IPS-11a (cell line): Measurements from ENCODE around the gene XAF1.
"Not testable (repeated sequence)": the region's sequence is repeated elsewhere in the genome, so short reads cannot be mapped to it uniquely, and the experiment has no call there.

Source experiments
- H3K4me3 ChIP-seq: one replicate; pipeline ENCODE4 v1.5.1; 2013; ENCODE audit warnings: low read depth, low read length, control low read depth

XAF1 gene

GRCh38 chr17:6797718-6798351, 42.0 kb downstream of the XAF1 start:
- no peak overlapping the region for H3K4me3 ChIP-seq

- H3K4me3 ChIP-seq = no peak overlapping the region
Measured at GRCh38 chr17:6799738-6800137, 43.9 kb downstream of the XAF1 start.

- no peak overlapping the region for H3K4me3 ChIP-seq
Measured at GRCh38 chr17:6800422-6801027, 44.7 kb downstream of the XAF1 start.

- no peak overlapping the region for H3K4me3 ChIP-seq
Measured at GRCh38 chr17:6811510-6811909, 55.7 kb downstream of the XAF1 start.

GRCh38 chr17:6812295-6812694, 56.4 kb downstream of the XAF1 start:
- H3K4me3 ChIP-seq = no peak overlapping the region

- no peak overlapping the region for H3K4me3 ChIP-seq
Measured at GRCh38 chr17:6815775-6816174, 59.9 kb downstream of the XAF1 start.

- not testable (repeated sequence) for H3K4me3 ChIP-seq
Measured at GRCh38 chr17:6816368-6816767, 60.5 kb downstream of the XAF1 start.

- H3K4me3 ChIP-seq = no peak overlapping the region
Measured at GRCh38 chr17:6818938-6819337, 63.1 kb downstream of the XAF1 start.

- no peak overlapping the region for H3K4me3 ChIP-seq
Measured at GRCh38 chr17:6823011-6823442, 67.2 kb downstream of the XAF1 start.
